GM18867 (cell line): ENCODE results near the gene MICA.
"Not testable (repeated sequence)": the region's sequence is repeated elsewhere in the genome, so short reads cannot be mapped to it uniquely, and the experiment has no call there.

Experiments
- ATAC-seq: cut with Tn5 transposase; IDR thresholded peaks from one replicate; pipeline ENCODE4 v1.9.1; 2021; ENCODE audit warnings: mild to moderate bottlenecking, moderate library complexity; ENCODE audit not compliant: unreplicated experiment

The MICA gene

DNA sequence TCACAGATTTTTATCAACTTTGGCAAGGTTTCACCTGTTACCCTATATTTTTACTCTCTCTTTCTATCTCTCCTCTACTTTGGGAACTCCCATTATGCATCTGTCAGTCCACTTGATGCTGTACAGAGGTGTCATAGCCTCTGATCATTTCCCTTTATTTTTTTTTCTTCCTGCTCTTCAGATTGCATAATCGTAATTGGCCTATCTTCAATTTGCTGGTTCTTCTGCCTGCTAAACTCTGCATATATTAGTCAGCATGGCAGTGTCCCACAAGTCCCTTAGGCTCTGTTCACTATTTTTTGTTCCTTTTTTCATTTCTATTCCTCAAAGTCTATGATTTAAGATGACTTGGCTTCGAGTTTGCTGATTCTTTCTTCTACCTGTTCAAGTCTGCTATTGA, 49.9 kb downstream of the MICA start:
- ATAC-seq = no peak

DNA sequence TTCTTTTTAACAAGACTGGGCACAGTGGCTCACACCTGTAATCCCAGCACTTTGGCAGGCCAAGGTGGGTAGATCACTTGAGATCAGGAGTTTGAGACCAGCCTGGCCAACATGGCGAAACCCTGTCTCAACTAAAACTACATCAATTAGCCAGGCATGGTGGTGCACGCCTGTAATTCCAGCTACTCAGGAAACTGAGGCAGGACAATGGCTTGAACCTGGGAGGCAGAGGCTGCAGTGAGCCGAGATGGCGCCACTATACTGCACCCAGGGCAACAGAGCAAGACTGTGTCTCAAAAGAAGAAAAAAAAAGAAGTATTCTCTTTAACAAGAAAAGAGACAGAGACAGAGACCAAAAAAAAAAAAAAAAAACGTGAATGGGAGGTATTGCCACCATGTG, 56.5 kb downstream of the MICA start:
- not testable (repeated sequence) for ATAC-seq

- ATAC-seq = no peak
Observed at GRCh38 chr6:31460361-31461025, 57.1 kb downstream of the MICA start.

DNA sequence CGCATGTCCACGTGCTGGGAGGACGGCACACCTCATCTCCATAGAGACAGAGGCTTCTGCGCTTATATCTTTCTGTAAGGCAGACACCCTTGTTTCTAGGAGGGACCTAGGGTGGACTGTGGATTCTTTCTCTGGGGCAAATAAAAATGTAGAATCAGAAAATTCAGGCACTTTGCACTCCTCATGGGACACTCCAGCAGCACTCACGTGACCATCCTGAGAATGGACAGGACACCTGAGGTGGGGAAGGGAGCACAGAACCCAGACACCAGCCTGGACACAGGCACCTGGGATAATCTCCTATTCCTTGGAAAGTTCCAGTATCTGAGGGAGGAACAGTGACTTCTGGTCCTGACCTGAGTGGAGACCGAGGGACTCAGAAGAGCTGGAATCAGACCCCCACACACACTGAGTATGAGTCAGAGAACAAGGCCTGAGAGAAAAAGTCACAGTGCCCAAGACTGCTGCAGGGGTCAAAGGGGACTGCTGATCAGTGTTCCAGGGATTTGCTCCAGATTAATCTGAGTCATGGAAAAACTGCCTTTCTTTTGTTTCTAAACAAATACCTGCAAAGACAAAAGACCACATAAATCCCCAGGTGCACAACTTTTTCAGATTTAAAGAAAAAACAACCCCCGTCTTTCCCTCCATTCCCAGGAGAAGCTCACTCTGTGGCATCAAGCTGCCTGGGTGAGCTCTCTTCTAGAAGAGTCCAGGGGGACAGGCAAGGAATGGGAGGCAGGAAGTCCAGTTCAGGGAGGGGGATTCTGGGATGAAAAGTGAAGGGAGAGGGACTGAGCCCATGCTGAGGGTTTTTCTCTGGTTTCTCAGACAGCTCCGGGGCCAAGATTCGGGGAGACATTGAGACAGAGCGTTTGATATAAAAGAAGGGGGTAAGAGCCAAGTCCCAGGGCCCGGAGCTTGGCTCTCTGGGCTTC, 58.9 kb downstream of the MICA start:
- ATAC-seq = no peak

DNA sequence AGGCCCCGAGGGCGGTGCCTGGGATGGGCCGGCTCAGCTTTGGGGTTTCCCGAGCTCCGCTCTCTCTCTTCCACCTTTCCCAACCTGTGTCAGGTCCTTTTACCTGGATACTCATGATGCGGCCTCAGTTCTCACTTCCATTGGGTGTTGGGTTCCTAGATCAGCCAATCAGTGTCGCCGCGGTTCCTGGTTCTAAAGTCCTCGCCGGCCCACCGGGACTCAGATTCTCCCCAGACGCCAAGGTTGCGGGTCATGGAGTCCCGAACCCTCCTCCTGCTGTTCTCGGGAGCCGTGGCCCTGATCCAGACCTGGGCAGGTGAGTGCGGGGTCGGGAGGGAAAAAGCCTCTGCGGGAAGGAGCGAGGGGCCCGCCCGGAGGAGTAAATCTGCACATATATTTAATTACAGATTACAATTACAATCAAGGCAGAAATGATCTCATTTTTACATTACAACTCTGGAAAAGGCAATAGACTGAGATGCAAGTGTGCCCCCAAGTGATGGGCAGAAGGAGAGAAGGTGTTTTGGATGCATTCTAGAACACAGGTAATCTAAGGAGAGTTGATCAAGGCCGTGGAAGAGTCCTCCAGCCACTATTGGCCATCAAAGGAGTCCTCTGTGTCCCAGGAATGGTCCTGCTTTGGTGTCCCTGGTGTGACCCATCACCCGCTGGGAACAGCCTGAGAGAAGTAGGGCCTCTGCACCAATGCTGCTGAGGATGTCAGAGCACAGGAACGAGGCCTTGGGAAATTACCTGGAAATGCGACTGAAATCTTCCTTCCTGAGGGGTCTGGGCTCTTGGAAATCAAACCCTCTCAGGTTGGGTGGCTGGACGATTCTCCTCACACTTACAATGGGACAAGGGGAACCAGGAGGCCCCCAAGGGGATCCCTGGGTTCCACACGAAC, 59.8 kb downstream of the MICA start:
- peak; percentile 86 for ATAC-seq

- ATAC-seq = no peak
Observed at GRCh38 chr6:31464252-31465184, 61.1 kb downstream of the MICA start.
